OCI-LY1 (cell line): ENCODE results near the gene BTBD9.

ENCODE experiments used
- H2AFZ ChIP-seq: fragments of 200-600 bp; sonication (generic), shearing (Covaris generic); 2 replicates; pipeline ENCODE4 v1.6.0; 2014; ENCODE audit warnings: antibody characterized with exemption, mild to moderate bottlenecking, low read length
- H3F3A ChIP-seq: fragments of 200-600 bp; sonication (generic), shearing (Covaris generic); 2 replicates; pipeline ENCODE4 v1.6.0; 2014; ENCODE audit warnings: mild to moderate bottlenecking, antibody characterized with exemption, low read length, moderate library complexity; ENCODE audit not compliant: insufficient read depth
- H3K27ac ChIP-seq: fragments of 200-600 bp; sonication (generic); 2 replicates; pipeline ENCODE4 v1.5.1; 2014; ENCODE audit warnings: low read length, mixed run types, mild to moderate bottlenecking, low read depth; ENCODE audit not compliant: poor library complexity, severe bottlenecking
- H3K27me3 ChIP-seq: fragments of 200-600 bp; sonication (generic); 2 replicates; pipeline ENCODE4 v1.6.0; 2014; ENCODE audit warnings: antibody characterized with exemption, mild to moderate bottlenecking, low read length, moderate library complexity; ENCODE audit not compliant: insufficient read depth
- H3K36me3 ChIP-seq: fragments of 200-600 bp; sonication (generic); 2 replicates; pipeline ENCODE4 v1.6.1; 2014; ENCODE audit warnings: mild to moderate bottlenecking, antibody characterized with exemption, low read length, moderate library complexity, mixed read lengths; ENCODE audit not compliant: insufficient read depth
- H3K4me1 ChIP-seq: fragments of 200-600 bp; sonication (generic); 2 replicates; pipeline ENCODE4 v1.5.1; 2014; ENCODE audit warnings: mild to moderate bottlenecking, low read length, moderate library complexity; ENCODE audit not compliant: insufficient read depth, severe bottlenecking
- H3K4me2 ChIP-seq: fragments of 200-600 bp; sonication (generic), shearing (Covaris generic); 2 replicates; pipeline ENCODE4 v1.6.1; 2014; ENCODE audit warnings: low read length
- H3K4me3 ChIP-seq: fragments of 200-600 bp; sonication (generic); 2 replicates; pipeline ENCODE4 v1.5.1; 2014; ENCODE audit warnings: low read length, low read depth, mild to moderate bottlenecking, mixed read lengths; ENCODE audit not compliant: poor library complexity, severe bottlenecking
- H3K79me2 ChIP-seq: fragments of 200-600 bp; shearing (Covaris generic); 2 replicates; pipeline ENCODE4 v1.6.1; 2016; ENCODE audit warnings: mixed run types, low read length, mixed read lengths; ENCODE audit not compliant: insufficient read depth
- H3K9ac ChIP-seq: fragments of 200-600 bp; sonication (generic), shearing (Covaris generic); 2 replicates; pipeline ENCODE4 v1.6.1; 2014; ENCODE audit warnings: mild to moderate bottlenecking, low read length, mixed read lengths
- H3K9me2 ChIP-seq: fragments of 200-600 bp; sonication (generic), shearing (Covaris generic); 2 replicates; pipeline ENCODE4 v1.6.1; 2014; ENCODE audit warnings: low read depth, mild to moderate bottlenecking, low read length, mixed read lengths
- H3K9me3 ChIP-seq: fragments of 200-600 bp; shearing (Covaris generic); 2 replicates; pipeline ENCODE4 v1.6.1; 2014; ENCODE audit warnings: low read length, mixed read lengths
- H4K20me1 ChIP-seq: fragments of 200-600 bp; sonication (generic), shearing (Covaris generic); 2 replicates; pipeline ENCODE4 v1.6.0; 2016; ENCODE audit warnings: mild to moderate bottlenecking, low read length; ENCODE audit not compliant: insufficient read depth
- CTCF ChIP-seq: fragments of 200-600 bp; sonication (generic), shearing (Covaris generic); IDR thresholded peaks from 2 replicates; pipeline ENCODE4 v1.5.1; 2017; ENCODE audit warnings: mild to moderate bottlenecking, antibody characterized with exemption, low read length, moderate library complexity, mixed read lengths
- EZH2 ChIP-seq: fragments of 200-600 bp; sonication (generic), shearing (Covaris generic); IDR thresholded peaks from 2 replicates; pipeline ENCODE4 v1.8.0; 2017; ENCODE audit warnings: borderline replicate concordance, mixed run types, mild to moderate bottlenecking, antibody characterized with exemption, low read length, moderate library complexity, mixed read lengths

BTBD9 gene

GRCh38 chr6:38453861-38454260 lies 185.9 kb downstream of the BTBD9 start:
- Histone ChIP-seq H3K4me2 (no peak overlapping the region), H3K36me3 (no peaks in the 10 kb centered on the region), H3K79me2 (no peaks in the 10 kb centered on the region), H3K4me1 (no peaks in the 10 kb centered on the region), H3K9me3 (no peaks in the 10 kb centered on the region), H2AFZ (no peak overlapping the region), H4K20me1 (no peaks in the 10 kb centered on the region), H3K9me2 (no peaks in the 10 kb centered on the region), H3K27me3 (no peaks in the 10 kb centered on the region), H3K9ac (no peak overlapping the region), H3K27ac (no peak overlapping the region), H3F3A (no peaks in the 10 kb centered on the region), H3K4me3 (no peak overlapping the region)
- no peak for TF ChIP-seq CTCF
- TF ChIP-seq EZH2: no peak

GRCh38 chr6:38452816-38453660 lies 186.7 kb downstream of the BTBD9 start:
- H2AFZ ChIP-seq: no peak overlapping the region
- H3K4me3 ChIP-seq: no peak overlapping the region
- no peak overlapping the region for H3K9ac ChIP-seq
- no peaks in the 10 kb centered on the region for H3K9me2 ChIP-seq
- no peaks in the 10 kb centered on the region for H4K20me1 ChIP-seq
- no peaks in the 10 kb centered on the region for H3K4me1 ChIP-seq
- H3K36me3 ChIP-seq: no peaks in the 10 kb centered on the region
- H3K9me3 ChIP-seq: no peaks in the 10 kb centered on the region
- no peaks in the 10 kb centered on the region for H3K27me3 ChIP-seq
- H3F3A ChIP-seq: no peaks in the 10 kb centered on the region
- H3K4me2 ChIP-seq: no peak overlapping the region
- H3K79me2 ChIP-seq: no peaks in the 10 kb centered on the region
- TF ChIP-seq CTCF (no peak), EZH2 (no peak)
- no peak overlapping the region for H3K27ac ChIP-seq

- TF ChIP-seq EZH2: no peak
Observed at GRCh38 chr6:38450717-38451116, 189.0 kb downstream of the BTBD9 start.

GRCh38 chr6:38445925-38446324 lies 193.8 kb downstream of the BTBD9 start:
- Histone ChIP-seq H4K20me1 (no peaks in the 10 kb centered on the region), H3F3A (no peaks in the 10 kb centered on the region), H3K27me3 (no peaks in the 10 kb centered on the region), H3K4me2 (no peak overlapping the region), H3K9ac (no peak overlapping the region), H3K9me2 (no peaks in the 10 kb centered on the region), H2AFZ (no peak overlapping the region), H3K9me3 (no peaks in the 10 kb centered on the region), H3K4me3 (no peak overlapping the region), H3K79me2 (no peaks in the 10 kb centered on the region), H3K36me3 (no peaks in the 10 kb centered on the region), H3K4me1 (no peaks in the 10 kb centered on the region), H3K27ac (no peak overlapping the region)
- TF ChIP-seq EZH2 (no peak), CTCF (no peak)

More at GRCh38 chr6:38450717-38451116, 189.0 kb downstream of the BTBD9 start:
- Histone ChIP-seq H3K9me3 (no peaks in the 10 kb centered on the region), H3K4me2 (no peak overlapping the region), H2AFZ (no peak overlapping the region), H3K9ac (no peak overlapping the region), H3K27ac (no peak overlapping the region), H3F3A (no peaks in the 10 kb centered on the region), H3K36me3 (no peaks in the 10 kb centered on the region), H3K27me3 (no peaks in the 10 kb centered on the region), H3K4me1 (no peaks in the 10 kb centered on the region), H3K79me2 (no peaks in the 10 kb centered on the region), H3K9me2 (no peaks in the 10 kb centered on the region), H4K20me1 (no peaks in the 10 kb centered on the region), H3K4me3 (no peak overlapping the region)
